ENCODE measurements around the gene DENND1A.

- TF ChIP-seq POLR2A (IDR thresholded peaks at IDR 0.05; ENCODE audit: low read depth) (no peak), CTCF (IDR thresholded peaks at IDR 0.05) (no peak)
Observed at GRCh38 chr9:123537809-123538208, 392.1 kb downstream of the DENND1A start.
